GM21529 (cell line): ENCODE data around the gene CREB5.

Source experiments
- ATAC-seq: cut with Tn5 transposase; IDR thresholded peaks from one replicate; pipeline ENCODE4 v1.9.1; 2021; ENCODE audit not compliant: unreplicated experiment

Gene CREB5

DNA sequence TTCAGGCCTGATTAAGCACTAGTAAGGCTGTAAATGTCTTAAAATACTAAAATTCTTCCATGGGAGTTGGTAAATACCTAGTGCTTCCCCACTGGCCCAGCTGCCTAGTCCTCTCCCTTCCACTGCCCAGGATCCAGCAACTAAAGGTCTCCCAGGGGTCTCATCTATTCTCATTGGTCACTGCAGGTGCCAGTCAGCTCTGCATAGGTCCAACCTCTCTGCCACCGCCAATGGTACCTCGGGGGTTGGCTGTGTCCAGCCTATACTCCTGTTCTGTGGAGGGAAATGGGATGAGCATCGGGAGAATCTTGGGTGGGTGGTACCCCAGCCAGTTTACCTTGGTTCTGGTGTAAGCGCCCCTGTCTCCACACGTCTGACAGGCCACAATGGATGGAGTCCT lies 6.1 kb upstream of the CREB5 start:
- no peak for ATAC-seq

DNA sequence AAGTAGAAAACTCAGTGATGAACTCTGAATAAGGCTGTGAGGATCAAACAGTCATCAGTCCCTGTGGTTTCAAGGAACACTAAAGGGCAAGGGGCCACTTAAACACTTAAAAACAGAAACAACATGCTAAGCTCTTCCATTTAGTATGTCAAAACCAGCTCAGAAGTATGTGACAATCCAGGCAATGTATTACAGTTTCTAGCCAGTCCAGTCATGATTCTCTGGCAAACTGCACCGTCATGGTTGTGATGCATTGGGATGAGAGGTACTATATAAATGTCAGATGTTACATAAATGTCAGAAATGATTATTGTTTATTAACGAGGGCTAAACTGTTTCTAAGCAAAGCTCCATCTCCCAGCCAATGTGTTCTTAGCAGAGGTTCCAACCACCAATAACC lies 4.7 kb upstream of the CREB5 start:
- no peak for ATAC-seq

DNA sequence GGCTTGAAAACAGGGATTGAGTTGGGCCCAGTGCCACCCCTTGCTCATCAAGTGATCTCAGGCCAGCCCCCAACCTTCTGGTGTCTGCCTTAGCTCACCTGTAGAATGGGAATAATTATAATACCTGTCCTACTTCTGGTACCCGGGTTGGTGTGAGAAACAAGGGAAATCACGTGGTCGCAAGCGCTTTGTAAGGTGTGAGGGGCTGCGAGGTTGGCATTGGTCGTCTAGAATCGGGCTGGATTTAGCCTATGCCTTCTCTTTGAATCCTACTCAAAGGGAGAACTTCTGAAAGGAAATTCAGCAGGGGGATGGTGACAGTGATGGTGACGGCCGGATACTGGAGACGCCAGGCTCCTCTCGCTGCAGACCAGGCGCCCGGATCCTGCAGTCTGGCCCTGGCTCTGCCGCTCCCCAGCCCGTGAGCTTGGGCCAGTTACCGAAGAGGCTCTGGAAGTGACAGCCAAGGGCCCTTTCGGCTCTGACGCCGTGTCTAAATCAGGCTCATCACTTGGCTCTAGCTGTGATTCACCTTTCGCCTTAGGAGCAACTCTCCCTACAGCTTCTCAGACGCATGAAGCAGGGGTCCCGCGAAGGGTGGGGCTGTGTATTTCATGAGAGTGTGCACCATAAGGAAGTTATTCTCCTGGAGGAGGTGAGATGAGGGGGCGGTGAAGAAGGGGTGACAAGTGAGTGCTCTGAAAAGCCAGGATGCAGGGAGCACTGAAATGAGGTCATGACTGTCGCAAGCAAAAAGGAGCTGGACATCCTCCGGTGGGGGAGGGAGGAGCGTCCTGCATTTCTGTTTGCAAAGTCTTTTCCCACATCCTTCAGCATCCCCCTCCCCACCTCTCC lies 4.0 kb upstream of the CREB5 start:
- ATAC-seq, result no peak

DNA sequence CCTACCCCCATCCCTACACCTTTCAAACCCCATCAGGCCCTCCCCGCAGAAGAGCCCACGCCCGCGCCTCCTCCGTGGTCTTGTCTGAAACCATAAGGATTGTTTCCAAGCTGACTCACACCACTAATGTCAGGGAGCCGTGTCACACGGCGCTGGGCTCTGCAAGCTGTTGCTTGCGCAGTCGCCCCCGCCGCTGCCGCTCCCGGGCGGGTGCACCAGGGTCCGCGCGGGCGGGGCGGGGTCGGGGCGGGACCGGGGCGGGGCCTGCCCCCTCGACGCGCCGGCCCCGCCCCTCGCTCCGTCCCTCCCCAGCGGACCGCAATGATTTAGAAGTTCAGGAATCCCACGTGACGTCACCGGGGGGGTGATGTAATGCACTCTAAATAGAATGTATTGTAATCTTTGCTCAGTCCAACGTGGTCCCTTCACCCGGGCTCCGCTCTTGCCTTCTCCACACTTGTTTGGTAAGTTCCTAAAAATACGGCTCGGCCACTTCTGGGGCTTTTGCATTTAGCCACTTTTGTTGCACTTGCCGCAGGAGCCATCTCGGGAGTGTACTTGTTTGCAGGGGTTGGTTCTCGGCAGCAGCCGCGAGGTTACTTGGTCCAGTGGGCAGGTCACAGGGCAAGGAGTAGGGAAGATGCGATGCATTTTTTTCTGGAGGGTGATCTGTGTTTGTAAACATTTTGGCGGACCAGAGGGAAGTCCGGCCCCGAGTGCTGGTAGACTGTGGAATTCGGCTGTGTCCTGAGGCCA lies 3.2 kb upstream of the CREB5 start:
- peak; percentile 55 for ATAC-seq

DNA sequence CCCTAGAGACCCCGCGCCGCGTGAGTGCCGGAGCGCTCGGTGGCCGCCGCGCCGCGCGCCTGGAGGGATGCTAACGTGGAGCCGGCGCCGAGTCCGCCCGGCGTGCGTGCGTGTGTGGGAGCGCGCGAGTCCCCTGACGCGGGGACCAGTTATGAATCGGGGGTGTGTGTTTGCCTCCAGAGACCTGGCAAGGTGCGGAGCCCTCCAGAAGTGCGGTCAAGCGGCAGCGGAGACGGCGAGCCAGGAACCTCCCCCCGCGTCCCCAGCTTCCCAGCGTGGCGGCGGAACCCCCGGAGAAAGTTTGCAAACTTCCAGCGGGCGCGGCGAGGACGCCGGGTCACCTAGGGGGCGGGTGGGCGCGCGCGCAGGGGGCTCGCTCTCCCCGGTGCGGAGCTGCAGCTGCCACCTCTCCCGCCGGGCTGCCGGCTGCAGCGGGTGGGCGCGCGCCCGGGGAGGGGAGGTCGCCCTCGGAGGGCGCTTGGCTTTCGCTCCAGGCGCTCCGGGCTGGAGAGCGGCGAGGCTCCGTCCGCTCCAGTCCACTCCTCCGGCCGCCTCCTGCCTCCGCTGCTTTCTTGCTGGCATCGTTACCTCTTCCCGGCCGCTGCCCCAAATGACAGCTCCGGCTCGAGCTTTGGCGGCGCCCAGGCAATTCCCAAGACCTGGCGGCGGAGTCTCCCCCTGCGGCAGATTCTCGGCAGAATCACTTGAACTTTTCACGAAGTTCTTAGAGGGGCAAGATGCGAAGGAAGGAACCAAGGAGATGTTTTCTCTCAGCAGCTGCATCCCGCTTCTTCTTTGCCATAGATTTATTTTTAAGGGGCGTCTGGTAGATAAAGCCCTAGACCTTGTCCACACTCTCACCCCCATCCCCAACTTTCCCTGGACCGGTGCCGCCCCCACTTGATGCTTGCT lies 2.3 kb upstream of the CREB5 start:
- ATAC-seq, result no peak

DNA sequence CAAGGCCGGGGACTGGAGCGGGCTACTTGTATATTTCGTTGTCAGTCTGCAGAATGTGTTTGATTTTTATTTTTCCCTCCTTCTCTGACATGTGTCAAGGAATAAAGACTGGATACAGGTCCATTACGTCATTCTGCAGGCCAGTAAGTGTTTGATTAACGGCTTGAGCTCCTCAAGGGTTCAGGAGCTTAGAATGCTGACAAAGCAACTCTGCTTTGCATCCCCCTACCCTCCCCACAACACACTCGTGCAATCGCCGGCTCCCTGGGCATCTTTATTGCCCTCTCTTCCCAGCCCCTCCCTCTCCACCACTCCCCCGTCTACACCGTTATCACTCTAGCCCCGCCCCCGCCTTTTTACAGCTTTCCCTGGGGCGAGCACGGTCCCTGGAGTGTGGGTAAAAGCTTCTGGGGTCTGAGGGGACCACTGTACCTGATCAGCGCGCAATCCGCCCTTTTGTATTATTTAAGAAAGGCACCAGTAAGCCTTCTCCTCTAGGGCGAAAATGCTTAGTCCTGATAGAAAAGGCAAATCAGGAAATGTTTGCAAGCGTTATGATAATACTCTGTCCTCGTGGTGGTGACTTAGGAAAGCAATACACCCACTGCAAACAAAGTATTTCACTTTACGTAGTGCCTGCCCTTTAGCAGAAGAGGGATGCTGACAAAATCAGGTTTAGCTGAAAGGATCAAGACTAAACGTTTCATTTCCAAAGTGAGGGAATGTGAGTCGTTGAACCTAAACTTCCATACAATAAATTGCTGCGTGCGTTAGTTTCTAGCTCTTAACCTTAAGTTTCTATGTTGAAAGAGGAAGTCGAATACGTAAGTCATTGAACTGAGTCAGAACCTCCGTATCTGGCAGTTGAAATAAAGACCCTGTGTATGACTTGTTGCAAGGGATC lies 1.4 kb upstream of the CREB5 start:
- ATAC-seq, result peak; percentile 31

DNA sequence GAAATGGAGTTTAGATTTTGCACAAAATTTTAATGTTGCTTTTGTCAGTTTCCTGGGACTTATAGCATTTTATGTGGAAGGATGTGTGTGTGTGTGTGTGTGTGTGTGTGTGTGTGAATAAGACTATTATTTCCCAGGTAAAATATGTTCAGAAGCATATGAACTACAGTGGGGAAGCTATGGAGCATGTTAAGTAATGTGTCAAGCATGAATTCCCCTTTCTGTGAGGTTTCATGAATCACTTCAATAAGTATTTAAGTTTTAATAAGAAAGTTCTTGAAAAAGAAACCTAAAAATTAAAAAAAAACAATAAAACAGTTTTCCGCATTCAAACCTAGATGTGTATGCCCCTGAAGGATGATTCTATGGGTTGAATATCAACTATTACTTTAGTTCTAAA lies 693 bp downstream of the CREB5 start:
- no peak for ATAC-seq

DNA sequence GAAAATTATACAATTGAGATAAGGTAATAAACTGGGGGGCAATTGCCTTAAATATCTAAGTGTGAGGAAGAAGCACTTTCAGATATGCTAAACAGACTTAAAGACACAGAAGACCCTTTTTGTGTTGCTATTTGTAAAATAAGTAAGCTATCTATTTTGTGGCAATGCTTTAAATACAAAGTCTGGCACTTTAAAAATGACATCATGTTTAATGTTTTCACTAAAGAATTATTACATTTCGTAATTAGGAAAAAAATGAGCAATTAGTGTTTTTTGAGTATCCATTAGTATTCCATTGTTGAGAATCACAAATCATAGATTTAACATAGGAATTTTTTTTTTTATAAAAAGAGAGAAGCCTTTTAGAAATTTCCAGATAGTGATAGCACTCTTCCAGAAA lies 2.1 kb downstream of the CREB5 start:
- no peak for ATAC-seq

DNA sequence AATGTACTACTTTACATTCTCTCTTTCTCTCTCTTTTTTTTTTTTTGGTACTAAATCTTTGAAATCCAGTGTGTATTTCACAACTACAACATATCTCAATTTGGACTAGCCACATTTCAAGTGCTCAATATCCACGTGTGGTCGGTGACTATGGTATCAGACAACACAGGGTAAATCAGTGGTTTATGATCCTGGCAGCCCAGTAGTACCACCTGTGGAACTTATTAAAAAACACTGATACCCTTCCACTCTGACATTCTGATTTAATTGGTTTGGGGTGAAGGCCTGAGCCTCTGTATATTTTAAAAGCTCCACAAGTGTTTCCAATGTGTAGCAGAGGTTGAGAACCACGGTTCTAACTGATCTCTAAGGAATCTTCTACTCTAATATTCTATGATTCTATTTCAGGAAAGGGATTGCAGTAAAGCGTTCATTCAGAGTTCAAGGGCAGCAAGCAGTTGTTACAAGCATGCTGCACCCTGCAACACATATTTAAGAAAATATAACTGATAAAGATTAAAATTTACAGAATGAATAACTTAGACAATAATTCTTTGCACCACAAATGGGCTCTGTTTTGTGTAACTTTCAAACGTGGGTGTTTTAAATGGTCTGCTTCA lies 5.1 kb downstream of the CREB5 start:
- ATAC-seq, result no peak

DNA sequence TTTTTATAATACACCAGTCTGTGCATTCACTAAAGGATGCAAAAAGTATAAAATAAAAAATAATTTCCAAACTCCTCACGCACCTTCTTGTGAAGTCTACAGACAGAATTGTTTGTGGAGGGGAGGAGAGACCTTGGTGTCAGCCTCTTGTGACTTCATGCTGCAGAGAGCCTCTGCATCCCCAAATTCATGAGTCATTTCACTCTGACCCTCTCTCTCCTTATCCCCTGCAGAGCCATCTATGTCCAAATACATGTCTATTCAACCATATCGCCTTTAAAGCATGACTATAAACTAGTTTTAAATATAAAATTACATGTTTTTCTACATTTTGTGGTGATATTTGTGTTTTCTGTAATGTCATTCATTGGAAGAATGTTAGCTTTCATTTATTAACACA lies 6.0 kb downstream of the CREB5 start:
- no peak for ATAC-seq

DNA sequence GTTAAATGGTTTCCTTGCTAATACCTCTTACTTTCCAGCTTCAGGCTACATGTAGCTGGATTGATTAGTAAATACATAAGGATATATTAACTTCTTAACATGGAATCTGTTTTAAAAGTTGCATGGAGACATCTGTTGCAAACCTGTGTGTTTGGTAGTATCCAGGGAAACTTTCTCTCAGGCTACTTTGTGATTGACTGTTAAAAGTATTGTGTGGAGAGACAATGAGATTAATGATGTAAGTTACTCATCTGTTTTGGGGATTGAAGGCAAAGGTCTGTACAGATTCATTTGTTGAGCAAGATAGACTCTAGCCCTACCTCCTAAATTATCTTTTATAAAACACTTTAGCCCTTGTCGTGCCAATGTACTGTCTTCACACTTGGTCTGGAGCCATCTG lies 6.6 kb downstream of the CREB5 start:
- ATAC-seq, result no peak

DNA sequence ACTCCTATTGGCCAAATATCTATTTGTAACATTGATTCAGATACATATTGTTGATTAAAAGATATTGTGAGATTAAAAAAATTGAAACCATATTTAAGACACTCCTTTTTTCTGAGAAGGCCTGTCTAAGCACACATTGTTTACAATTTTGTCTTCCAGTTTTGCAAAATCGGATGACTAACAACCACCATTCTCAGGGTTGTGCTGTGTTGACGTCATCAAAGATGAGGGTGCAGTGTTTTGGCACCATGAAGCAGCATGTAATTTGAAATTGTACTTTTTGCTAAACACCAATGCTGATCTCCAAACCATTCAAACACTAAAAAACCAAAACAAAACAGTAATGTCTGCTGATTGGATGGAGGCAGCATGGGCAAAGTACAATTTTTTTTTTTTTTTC lies 7.4 kb downstream of the CREB5 start:
- ATAC-seq, result no peak

DNA sequence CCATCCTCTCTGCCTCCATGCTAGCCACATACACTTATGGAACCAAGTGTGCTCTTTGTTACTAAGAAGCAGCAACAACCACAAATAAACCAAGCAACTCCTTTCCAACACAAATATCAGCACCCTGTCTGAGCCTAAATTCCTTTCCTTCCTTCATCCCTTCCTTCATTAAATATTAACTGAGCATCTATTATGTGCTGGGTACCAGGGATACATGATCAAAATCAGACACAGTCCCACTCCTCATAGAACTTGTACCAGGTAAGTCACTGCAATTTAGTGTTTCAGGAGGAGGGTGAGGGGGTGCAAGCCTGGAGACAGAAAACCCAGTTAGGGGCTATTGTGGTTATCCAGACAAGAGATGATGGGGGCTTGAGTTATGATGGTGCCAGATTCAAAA lies 10.8 kb downstream of the CREB5 start:
- no peak for ATAC-seq

DNA sequence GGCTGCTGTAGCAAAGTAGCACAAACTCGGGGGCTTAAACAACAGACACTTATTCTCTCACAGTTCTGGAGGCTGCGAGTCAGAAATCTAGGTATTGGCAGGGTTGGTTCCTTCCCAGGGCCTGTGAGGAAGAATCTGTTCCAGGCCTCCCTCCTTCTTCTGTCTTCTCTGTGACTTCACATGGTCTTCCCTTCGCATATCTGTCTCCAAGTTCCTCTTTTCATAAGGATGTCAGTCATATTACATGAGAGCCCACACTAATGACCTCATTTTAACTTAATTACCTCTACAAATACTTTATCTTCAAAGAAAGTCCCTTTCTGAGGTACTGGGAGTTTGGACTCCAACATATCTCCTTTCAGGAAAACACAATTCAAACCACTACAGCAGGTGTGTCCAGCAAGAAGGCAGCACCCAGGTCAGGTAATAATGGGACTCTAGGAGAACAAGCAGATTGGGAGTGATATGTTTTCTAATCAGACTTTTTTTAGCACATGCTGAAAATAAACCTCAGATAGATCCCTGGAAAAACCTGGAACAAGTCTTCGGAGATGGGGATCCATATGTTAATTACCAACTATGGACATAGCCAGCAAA lies 11.7 kb downstream of the CREB5 start:
- no peak for ATAC-seq

DNA sequence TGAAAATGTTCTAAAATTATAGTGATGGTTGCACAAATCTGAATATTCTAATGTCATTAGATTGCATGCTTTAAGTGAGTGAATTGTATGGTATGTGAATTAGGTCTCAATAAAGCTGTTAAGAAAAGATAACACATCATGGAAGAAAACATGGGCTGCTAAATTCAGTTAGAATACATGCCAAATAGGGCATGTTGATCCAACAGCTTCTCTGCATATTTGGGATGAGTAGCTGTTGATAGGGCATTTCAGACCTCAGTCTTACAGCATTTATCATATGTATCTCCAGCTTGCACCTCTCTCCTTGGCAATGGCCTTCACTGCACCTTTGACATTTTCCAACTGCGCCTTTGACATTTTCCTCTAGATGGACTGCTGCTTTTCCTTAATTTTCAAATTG lies 13.2 kb downstream of the CREB5 start:
- ATAC-seq, result no peak

DNA sequence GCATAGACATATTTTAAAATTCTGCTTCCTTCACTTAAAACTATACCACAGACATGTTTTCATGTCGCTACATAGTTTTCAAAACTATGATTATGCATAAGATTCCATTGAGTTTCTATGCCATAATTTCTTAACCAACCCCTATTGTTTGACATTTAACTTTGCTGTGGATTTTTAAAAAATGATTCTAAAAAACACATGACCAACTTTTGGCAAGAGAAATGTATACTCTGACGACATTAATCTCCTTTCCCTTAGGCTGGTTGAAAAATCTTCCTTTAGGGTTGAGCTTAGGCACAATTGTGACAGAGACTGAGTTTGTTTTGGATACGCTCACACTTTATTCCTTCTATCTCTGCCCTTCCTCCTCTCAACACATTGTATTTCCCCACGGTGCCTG lies 14.9 kb downstream of the CREB5 start:
- no peak for ATAC-seq

DNA sequence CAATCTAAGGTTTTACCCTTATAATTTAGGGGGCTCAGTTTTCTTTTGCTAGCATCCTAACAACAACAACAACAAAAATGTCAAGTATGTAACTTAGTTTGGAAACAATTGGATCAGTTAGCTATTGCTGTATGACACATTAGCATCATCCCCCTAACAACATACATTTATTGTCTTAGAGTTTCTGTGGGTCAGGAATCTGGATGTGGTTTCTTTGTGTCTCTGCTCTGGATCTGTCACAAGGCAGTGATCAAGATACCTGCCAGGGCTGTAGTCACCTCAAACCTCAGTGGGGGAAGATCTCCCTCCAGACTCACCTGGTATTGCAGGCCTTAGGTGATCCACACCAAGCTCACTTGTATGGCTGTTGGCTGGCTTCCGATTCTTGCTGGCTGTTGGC lies 18.3 kb downstream of the CREB5 start:
- ATAC-seq, result no peak

DNA sequence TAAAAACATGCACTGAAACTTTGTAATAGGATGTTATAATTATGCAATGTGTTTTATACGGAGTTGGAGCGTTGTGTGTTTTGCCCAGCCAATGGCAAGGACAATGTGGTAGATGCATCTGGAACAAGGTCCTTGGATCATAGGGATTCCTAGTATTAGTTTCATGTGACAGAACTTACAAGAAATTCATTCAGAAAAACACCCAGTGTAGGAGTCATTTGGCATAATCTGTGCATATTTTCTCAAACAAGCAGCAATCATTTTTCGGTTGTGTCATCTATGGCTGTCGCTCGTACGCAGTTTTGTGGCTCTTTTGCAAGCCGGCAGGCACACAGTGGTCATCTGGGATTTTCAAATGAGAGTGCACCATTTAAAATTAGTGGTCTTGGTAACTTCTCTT lies 19.8 kb downstream of the CREB5 start:
- no peak for ATAC-seq

DNA sequence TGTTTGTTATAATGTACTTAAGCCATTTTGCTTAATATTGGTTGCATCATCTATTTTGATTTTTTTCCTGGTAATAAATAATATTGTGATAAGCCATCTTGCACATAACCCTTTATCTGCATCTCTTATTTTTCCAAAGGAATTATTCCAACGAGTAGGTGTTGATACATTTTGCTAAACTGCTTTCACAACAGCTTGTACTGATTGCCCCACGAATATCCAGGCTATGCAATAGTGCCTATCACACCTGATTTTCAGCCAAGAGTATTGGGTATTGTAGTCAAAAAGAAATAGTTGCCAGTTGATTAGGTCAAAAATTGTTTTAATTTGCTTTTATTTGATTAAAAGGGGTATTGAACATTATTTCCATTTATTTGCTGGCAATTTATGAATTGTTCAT lies 20.7 kb downstream of the CREB5 start:
- no peak for ATAC-seq
